Karpas-422 (cell line): ENCODE data around the gene CCDC110. TPM values are rescaled to one million over a fixed set of nuclear protein-coding genes. Genes with fewer than 3 reads are reported as not detected.

ENCODE experiments used
- DNase-seq: peaks from one replicate; pipeline ENCODE4 v3.0.0-alpha.2; 2015
- H2AFZ ChIP-seq: fragments of 200-600 bp; sonication (generic); 2 replicates; pipeline ENCODE4 v1.6.1; 2014; ENCODE audit warnings: antibody characterized with exemption, low read length, mixed read lengths
- H3K27ac ChIP-seq: fragments of 200-600 bp; sonication (generic); 2 replicates; pipeline ENCODE4 v1.5.1; 2014; ENCODE audit warnings: mild to moderate bottlenecking, low read length, moderate library complexity
- H3K27me3 ChIP-seq: fragments of 200-600 bp; sonication (generic); 2 replicates; pipeline ENCODE4 v1.6.1; 2014; ENCODE audit warnings: low read length, mixed read lengths
- H3K36me3 ChIP-seq: fragments of 200-600 bp; sonication (generic); 2 replicates; pipeline ENCODE4 v1.6.1; 2014; ENCODE audit warnings: low read length, mixed read lengths; ENCODE audit not compliant: insufficient read depth
- H3K4me1 ChIP-seq: fragments of 200-600 bp; sonication (generic); 2 replicates; pipeline ENCODE4 v1.6.1; 2014; ENCODE audit warnings: mild to moderate bottlenecking, low read length, mixed read lengths
- H3K4me2 ChIP-seq: fragments of 200-600 bp; sonication (generic); 2 replicates; pipeline ENCODE4 v1.6.1; 2014; ENCODE audit warnings: low read length, low read depth, mild to moderate bottlenecking; ENCODE audit not compliant: poor library complexity, severe bottlenecking
- H3K4me3 ChIP-seq: fragments of 200-600 bp; sonication (generic); 2 replicates; pipeline ENCODE4 v1.5.1; 2014; ENCODE audit warnings: mild to moderate bottlenecking, antibody characterized with exemption, low read length, mixed read lengths
- H3K79me2 ChIP-seq: fragments of 200-600 bp; sonication (generic); 2 replicates; pipeline ENCODE4 v1.6.1; 2014; ENCODE audit warnings: mild to moderate bottlenecking, low read length, mixed read lengths
- H3K9ac ChIP-seq: fragments of 200-600 bp; sonication (generic); 2 replicates; pipeline ENCODE4 v1.6.0; 2014; ENCODE audit warnings: low read length
- H3K9me2 ChIP-seq: fragments of 200-600 bp; sonication (generic), shearing (Covaris generic); replicated peaks from 2 replicates; pipeline ENCODE4 v1.6.0; 2014; ENCODE audit warnings: mild to moderate bottlenecking, low read length, moderate library complexity; ENCODE audit not compliant: insufficient read depth
- H3K9me3 ChIP-seq: fragments of 300-700, 200-600 bp; sonication (generic); 2 replicates; pipeline ENCODE4 v1.6.1; 2014; ENCODE audit warnings: low read length, mixed read lengths
- H4K20me1 ChIP-seq: fragments of 200-600 bp; sonication (generic); 2 replicates; pipeline ENCODE4 v1.6.1; 2014; ENCODE audit warnings: mild to moderate bottlenecking, antibody characterized with exemption, low read length, low read depth; ENCODE audit not compliant: insufficient read depth
- total RNA-seq: library from RNA; depleted of rRNA; stranded (reverse); fragments of >200 nt; shearing (Covaris generic); gene quantifications from 2 replicates; pipeline ENCODE4 v1.2.3, GENCODE V29; 2014; ENCODE audit warnings: low replicate concordance

Gene CCDC110
- total RNA-seq, 1 experiment from 2014 or later: 2.2 TPM

GRCh38 chr4:185488650-185489049, 17.1 kb upstream of the CCDC110 start:
- Histone ChIP-seq H4K20me1 (no peaks in the 10 kb centered on the region), H2AFZ (no peak overlapping the region), H3K4me2 (no peak overlapping the region), H3K4me3 (no peak overlapping the region), H3K4me1 (no peaks in the 10 kb centered on the region), H3K27ac (no peak overlapping the region), H3K36me3 (no peaks in the 10 kb centered on the region), H3K9me3 (no peaks in the 10 kb centered on the region), H3K9ac (no peak overlapping the region), H3K9me2 (no peaks in the 10 kb centered on the region), H3K27me3 (no peaks in the 10 kb centered on the region), H3K79me2 (no peaks in the 10 kb centered on the region)
- DNase-seq: no peak

DNA sequence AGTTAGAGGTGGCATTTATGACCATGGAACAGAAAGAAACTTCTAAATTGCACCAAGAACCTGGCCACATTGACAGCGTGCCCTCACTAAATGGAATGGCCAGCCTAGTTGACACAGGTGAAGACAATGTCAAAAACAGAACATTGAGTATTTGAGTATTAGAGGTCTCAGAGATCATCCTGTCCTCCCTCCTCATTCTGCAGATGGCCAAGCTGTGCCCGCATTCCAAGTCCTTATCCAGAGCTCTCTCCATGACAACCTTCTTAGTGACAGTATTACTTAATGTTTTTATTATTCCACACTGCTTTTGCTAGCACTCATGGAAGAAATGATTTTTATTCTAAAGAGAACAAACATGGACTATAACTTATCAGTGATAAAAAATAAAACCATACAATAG, 9.9 kb upstream of the CCDC110 start:
- no peaks in the 10 kb centered on the region for H3K36me3 ChIP-seq
- no peaks in the 10 kb centered on the region for H3K4me1 ChIP-seq
- no peaks in the 10 kb centered on the region for H3K9me2 ChIP-seq
- DNase-seq: no peak
- no peak overlapping the region for H2AFZ ChIP-seq
- no peaks in the 10 kb centered on the region for H3K9me3 ChIP-seq
- H3K4me2 ChIP-seq: no peak overlapping the region
- H4K20me1 ChIP-seq: no peaks in the 10 kb centered on the region
- no peaks in the 10 kb centered on the region for H3K79me2 ChIP-seq
- no peak overlapping the region for H3K9ac ChIP-seq
- H3K27ac ChIP-seq: no peak overlapping the region
- no peak overlapping the region for H3K4me3 ChIP-seq
- no peaks in the 10 kb centered on the region for H3K27me3 ChIP-seq

- Histone ChIP-seq H3K27me3 (no peaks in the 10 kb centered on the region), H3K4me1 (no peaks in the 10 kb centered on the region), H3K36me3 (no peaks in the 10 kb centered on the region), H3K9me2 (no peaks in the 10 kb centered on the region), H3K9ac (no peak overlapping the region), H3K4me3 (no peak overlapping the region), H3K9me3 (no peaks in the 10 kb centered on the region), H4K20me1 (no peaks in the 10 kb centered on the region), H3K27ac (no peak overlapping the region), H3K4me2 (no peak overlapping the region), H3K79me2 (no peaks in the 10 kb centered on the region), H2AFZ (no peak overlapping the region)
- DNase-seq: no peak
These were observed 8.6 kb upstream of the CCDC110 start for GRCh38 chr4:185480016-185480732.

- H3K9me3 ChIP-seq: no peaks in the 10 kb centered on the region
- no peaks in the 10 kb centered on the region for H3K36me3 ChIP-seq
- H3K9ac ChIP-seq: no peak overlapping the region
- no peaks in the 10 kb centered on the region for H3K79me2 ChIP-seq
- H3K27ac ChIP-seq: no peak overlapping the region
- no peak overlapping the region for H2AFZ ChIP-seq
- H3K4me3 ChIP-seq: no peak overlapping the region
- H3K27me3 ChIP-seq: no peaks in the 10 kb centered on the region
- H3K4me2 ChIP-seq: no peak overlapping the region
- no peaks in the 10 kb centered on the region for H4K20me1 ChIP-seq
- no peak for DNase-seq
- H3K4me1 ChIP-seq: no peaks in the 10 kb centered on the region
- H3K9me2 ChIP-seq: no peaks in the 10 kb centered on the region
These were observed 8.0 kb upstream of the CCDC110 start for GRCh38 chr4:185479507-185479971.

GRCh38 chr4:185473247-185473646, 1.7 kb upstream of the CCDC110 start:
- H3K79me2 ChIP-seq: no peaks in the 10 kb centered on the region
- H3K27me3 ChIP-seq: no peaks in the 10 kb centered on the region
- no peaks in the 10 kb centered on the region for H3K9me3 ChIP-seq
- no peaks in the 10 kb centered on the region for H3K36me3 ChIP-seq
- no peak for DNase-seq
- no peak overlapping the region for H3K27ac ChIP-seq
- no peak overlapping the region for H3K4me2 ChIP-seq
- no peak overlapping the region for H3K4me3 ChIP-seq
- no peak overlapping the region for H3K9ac ChIP-seq
- no peak overlapping the region for H2AFZ ChIP-seq
- peaks cover 17% of the 10 kb centered on the region for H3K4me1 ChIP-seq
- H3K9me2 ChIP-seq: no peaks in the 10 kb centered on the region
- H4K20me1 ChIP-seq: no peaks in the 10 kb centered on the region

- H3K9ac ChIP-seq: peak overlapping the region; percentile 64
- H3K27me3 ChIP-seq: no peaks in the 10 kb centered on the region
- DNase-seq: peak; percentile 42
- H3K9me3 ChIP-seq: no peaks in the 10 kb centered on the region
- no peaks in the 10 kb centered on the region for H4K20me1 ChIP-seq
- no peaks in the 10 kb centered on the region for H3K79me2 ChIP-seq
- H3K4me3 ChIP-seq: peak overlapping the region; percentile 67
- H3K27ac ChIP-seq: no peak overlapping the region
- H3K4me1 ChIP-seq: peaks cover 17% of the 10 kb centered on the region
- peak overlapping the region; percentile 76 for H3K4me2 ChIP-seq
- H3K36me3 ChIP-seq: no peaks in the 10 kb centered on the region
- H3K9me2 ChIP-seq: no peaks in the 10 kb centered on the region
- peak overlapping the region; percentile 84 for H2AFZ ChIP-seq
These were observed 590 bp upstream of the CCDC110 start for GRCh38 chr4:185472103-185472542.

- Histone ChIP-seq H3K27ac (no peak overlapping the region), H4K20me1 (no peaks in the 10 kb centered on the region), H3K4me1 (peaks cover 17% of the 10 kb centered on the region), H3K4me3 (peak overlapping the region; percentile 64), H3K36me3 (no peaks in the 10 kb centered on the region), H3K27me3 (no peaks in the 10 kb centered on the region), H3K4me2 (peak overlapping the region; percentile 69), H3K9me3 (no peaks in the 10 kb centered on the region), H3K9me2 (no peaks in the 10 kb centered on the region), H2AFZ (peak overlapping the region; percentile 84; the same call in 1 of the 2 replicates), H3K9ac (peak overlapping the region; percentile 50), H3K79me2 (no peaks in the 10 kb centered on the region)
- no peak for DNase-seq
These were observed 885 bp downstream of the CCDC110 start for GRCh38 chr4:185470501-185471195.

- Histone ChIP-seq H3K4me2 (no peak overlapping the region), H3K4me3 (no peak overlapping the region), H4K20me1 (no peaks in the 10 kb centered on the region), H3K9me2 (no peaks in the 10 kb centered on the region), H3K4me1 (peaks cover 17% of the 10 kb centered on the region), H2AFZ (no peak overlapping the region), H3K36me3 (no peaks in the 10 kb centered on the region), H3K27me3 (no peaks in the 10 kb centered on the region), H3K9me3 (no peaks in the 10 kb centered on the region), H3K9ac (no peak overlapping the region), H3K27ac (no peak overlapping the region), H3K79me2 (no peaks in the 10 kb centered on the region)
- no peak for DNase-seq
These were observed 1.9 kb downstream of the CCDC110 start for GRCh38 chr4:185469580-185470154.
